Mesendoderm (in vitro differentiated cells): ENCODE results near the gene CEBPG.
A peak's percentile ranks its signal among the peaks of the same experiment; 100 is the strongest.

Experiments used
- DNase-seq: peaks from one replicate; pipeline ENCODE4 v3.0.0; 2013
- H2AK5ac ChIP-seq: 2 replicates; pipeline ENCODE4 v1.6.1; 2013; ENCODE audit warnings: low read length, inconsistent platforms
- H2BK120ac ChIP-seq: 2 replicates; pipeline ENCODE4 v1.6.1; 2013; ENCODE audit warnings: low read depth, mild to moderate bottlenecking, low read length, moderate library complexity, mixed read lengths
- H2BK15ac ChIP-seq: replicated peaks from 2 replicates; pipeline ENCODE4 v1.6.1; 2013; ENCODE audit warnings: low read depth, mild to moderate bottlenecking, moderate library complexity
- H2BK5ac ChIP-seq: 2 replicates; pipeline ENCODE4 v1.6.1; 2013; ENCODE audit warnings: low read length, inconsistent platforms
- H3K18ac ChIP-seq: 2 replicates; pipeline ENCODE4 v1.6.1; 2013; ENCODE audit warnings: mild to moderate bottlenecking, low read length, mixed read lengths
- H3K23ac ChIP-seq: one replicate; pipeline ENCODE4 v1.6.1; 2013; ENCODE audit warnings: low read length
- H3K27ac ChIP-seq: 2 replicates; pipeline ENCODE4 v1.5.1; 2013; ENCODE audit warnings: low read depth, mild to moderate bottlenecking, inconsistent platforms, low read length, moderate library complexity
- H3K27me3 ChIP-seq: 2 replicates; pipeline ENCODE4 v1.6.1; 2013; ENCODE audit warnings: low read length, control low read depth, mild to moderate bottlenecking, inconsistent platforms; ENCODE audit not compliant: insufficient read depth, poor library complexity
- H3K36me3 ChIP-seq: 2 replicates; pipeline ENCODE4 v1.6.1; 2013; ENCODE audit warnings: low read length, inconsistent platforms; ENCODE audit not compliant: control insufficient read depth, insufficient read depth
- H3K4ac ChIP-seq: one replicate; pipeline ENCODE4 v1.6.1; 2013; ENCODE audit warnings: low read depth, mild to moderate bottlenecking, low read length, moderate library complexity
- H3K4me1 ChIP-seq: 2 replicates; pipeline ENCODE4 v1.6.1; 2013; ENCODE audit warnings: low read depth, low read length, inconsistent platforms; ENCODE audit not compliant: control insufficient read depth
- H3K4me2 ChIP-seq: 2 replicates; pipeline ENCODE4 v1.6.1; 2013; ENCODE audit warnings: low read length
- H3K4me3 ChIP-seq: 2 replicates; pipeline ENCODE4 v1.5.1; 2013; ENCODE audit warnings: mild to moderate bottlenecking, low read length
- H3K56ac ChIP-seq: one replicate; pipeline ENCODE4 v1.6.1; 2013; ENCODE audit warnings: low read length
- H3K79me1 ChIP-seq: 2 replicates; pipeline ENCODE4 v1.6.1; 2013; ENCODE audit warnings: low read length, inconsistent platforms
- H3K79me2 ChIP-seq: 2 replicates; pipeline ENCODE4 v1.6.1; 2013; ENCODE audit warnings: mild to moderate bottlenecking, low read length; ENCODE audit not compliant: control insufficient read depth, insufficient read depth
- H3K9ac ChIP-seq: 2 replicates; pipeline ENCODE4 v1.6.1; 2013; ENCODE audit warnings: low read length, inconsistent platforms
- H4K5ac ChIP-seq: one replicate; pipeline ENCODE4 v1.6.1; 2013; ENCODE audit warnings: low read length
- H4K8ac ChIP-seq: one replicate; pipeline ENCODE4 v1.6.1; 2013; ENCODE audit warnings: low read depth, mild to moderate bottlenecking, control low read depth, low read length, moderate library complexity
- whole genome bisulfite sequencing: extraction: QIAGEN DNeasy Blood & Tissue Kit; methylation state at CpG from one replicate; pipeline ENCODE4 v1.1.7; 2013; ENCODE audit warnings: low lambda C conversion rate, missing lambda C conversion rate; ENCODE audit not compliant: insufficient coverage; ENCODE audit errors: extremely low coverage; 5-methylcytosine and 5-hydroxymethylcytosine counted together

Gene CEBPG

GRCh38 chr19:33368074-33368864, 5.2 kb upstream of the CEBPG start:
- H3K79me1 ChIP-seq, result no peaks in the 10 kb centered on the region
- no CpG with 5 or more reads among the region's 5 CpGs for WGBS
- H2BK5ac ChIP-seq, result no peak overlapping the region
- no peak overlapping the region for H3K56ac ChIP-seq
- H3K79me2 ChIP-seq, result no peaks in the 10 kb centered on the region
- H3K4me2 ChIP-seq, result no peak overlapping the region
- H3K27ac ChIP-seq, result no peak overlapping the region
- H2BK15ac ChIP-seq, result no peak overlapping the region
- no peak overlapping the region for H3K4me3 ChIP-seq
- no peak overlapping the region for H3K18ac ChIP-seq
- no peak overlapping the region for H3K9ac ChIP-seq
- DNase-seq, result no peak
- no peak overlapping the region for H4K5ac ChIP-seq
- H3K4me1 ChIP-seq, result no peaks in the 10 kb centered on the region
- H2AK5ac ChIP-seq, result no peak overlapping the region
- H2BK120ac ChIP-seq, result no peak overlapping the region
- no peak overlapping the region for H3K23ac ChIP-seq
- H4K8ac ChIP-seq, result no peak overlapping the region
- no peaks in the 10 kb centered on the region for H3K27me3 ChIP-seq
- no peak overlapping the region for H3K4ac ChIP-seq
- no peaks in the 10 kb centered on the region for H3K36me3 ChIP-seq

- WGBS, result no CpG with 5 or more reads among the region's 4 CpGs
- H3K23ac ChIP-seq, result no peak overlapping the region
Measured at GRCh38 chr19:33370783-33371182, 2.7 kb upstream of the CEBPG start.

GRCh38 chr19:33374236-33374714, 766 bp downstream of the CEBPG start:
- Histone ChIP-seq H3K27ac (peak overlapping the region; percentile 97), H3K79me1 (peaks cover 25% of the 10 kb centered on the region)

More at GRCh38 chr19:33370783-33371182, 2.7 kb upstream of the CEBPG start:
- Histone ChIP-seq H2BK120ac (no peak overlapping the region), H3K18ac (no peak overlapping the region), H3K27ac (no peak overlapping the region), H3K4me3 (no peak overlapping the region), H3K9ac (no peak overlapping the region), H3K4me1 (peaks cover 2% of the 10 kb centered on the region), H4K5ac (no peak overlapping the region), H3K79me1 (peaks cover 7% of the 10 kb centered on the region), H4K8ac (no peak overlapping the region), H2BK5ac (no peak overlapping the region), H3K79me2 (peaks cover 17% of the 10 kb centered on the region), H3K4me2 (no peak overlapping the region), H2BK15ac (no peak overlapping the region), H2AK5ac (no peak overlapping the region), H3K36me3 (no peaks in the 10 kb centered on the region), H3K56ac (no peak overlapping the region), H3K4ac (no peak overlapping the region), H3K27me3 (no peaks in the 10 kb centered on the region)
- DNase-seq, result no peak

GRCh38 chr19:33375156-33375836, 1.8 kb downstream of the CEBPG start:
- H3K27me3 ChIP-seq, result no peaks in the 10 kb centered on the region
- no peak overlapping the region for H2AK5ac ChIP-seq
- H4K8ac ChIP-seq, result no peak overlapping the region
- H4K5ac ChIP-seq, result no peak overlapping the region
- no peaks in the 10 kb centered on the region for H3K36me3 ChIP-seq
- no peak overlapping the region for H3K4ac ChIP-seq
- peaks cover 51% of the 10 kb centered on the region for H3K79me2 ChIP-seq
- peak overlapping the region; percentile 96 for H3K9ac ChIP-seq
- peaks cover 27% of the 10 kb centered on the region for H3K79me1 ChIP-seq
- H3K18ac ChIP-seq, result no peak overlapping the region
- no peak overlapping the region for H2BK5ac ChIP-seq
- H3K56ac ChIP-seq, result peak overlapping the region; percentile 35
- no CpG with 5 or more reads among the region's 9 CpGs for WGBS
- no peak for DNase-seq
- H2BK15ac ChIP-seq, result no peak overlapping the region
- no peak overlapping the region for H3K23ac ChIP-seq
- H2BK120ac ChIP-seq, result no peak overlapping the region
- peak overlapping the region; percentile 21 for H3K4me2 ChIP-seq
- H3K27ac ChIP-seq, result no peak overlapping the region
- no peak overlapping the region for H3K4me3 ChIP-seq
- H3K4me1 ChIP-seq, result peaks cover 5% of the 10 kb centered on the region

More at GRCh38 chr19:33374236-33374714, 766 bp downstream of the CEBPG start:
- Histone ChIP-seq H3K4ac (peak overlapping the region; percentile 100), H3K36me3 (no peaks in the 10 kb centered on the region), H3K23ac (no peak overlapping the region), H3K79me2 (peaks cover 47% of the 10 kb centered on the region), H3K4me1 (peaks cover 5% of the 10 kb centered on the region), H3K56ac (peak overlapping the region; percentile 97), H3K4me3 (peak overlapping the region; percentile 61), H2BK15ac (no peak overlapping the region), H3K4me2 (peak overlapping the region; percentile 79), H3K27me3 (no peaks in the 10 kb centered on the region), H2BK5ac (no peak overlapping the region), H2BK120ac (no peak overlapping the region), H4K5ac (no peak overlapping the region), H2AK5ac (no peak overlapping the region), H3K9ac (peak overlapping the region; percentile 96), H4K8ac (no peak overlapping the region), H3K18ac (peak overlapping the region; percentile 96)
- WGBS, result no CpG with 5 or more reads among the region's 22 CpGs
- peak; percentile 32 for DNase-seq

GRCh38 chr19:33375837-33376159, 2.3 kb downstream of the CEBPG start:
- no peak overlapping the region for H2BK5ac ChIP-seq
- peaks cover 51% of the 10 kb centered on the region for H3K79me2 ChIP-seq
- H3K27ac ChIP-seq, result no peak overlapping the region
- no peaks in the 10 kb centered on the region for H3K27me3 ChIP-seq
- no peak overlapping the region for H3K4me3 ChIP-seq
- H3K36me3 ChIP-seq, result no peaks in the 10 kb centered on the region
- H2BK15ac ChIP-seq, result no peak overlapping the region
- peak overlapping the region; percentile 11 for H3K9ac ChIP-seq
- H2AK5ac ChIP-seq, result no peak overlapping the region
- no peak overlapping the region for H3K4me2 ChIP-seq
- H3K23ac ChIP-seq, result no peak overlapping the region
- no peak overlapping the region for H2BK120ac ChIP-seq
- WGBS, result no CpG with 5 or more reads among the region's 1 CpG
- H3K79me1 ChIP-seq, result peaks cover 27% of the 10 kb centered on the region
- no peak overlapping the region for H3K18ac ChIP-seq
- no peak overlapping the region for H3K56ac ChIP-seq
- H4K5ac ChIP-seq, result no peak overlapping the region
- no peak overlapping the region for H4K8ac ChIP-seq
- DNase-seq, result no peak
- H3K4me1 ChIP-seq, result peaks cover 5% of the 10 kb centered on the region
- no peak overlapping the region for H3K4ac ChIP-seq
